ENCODE results near the gene OR4K5.
"Not testable (repeated sequence)": the region's sequence is repeated elsewhere in the genome, so short reads cannot be mapped to it uniquely, and the experiment has no call there.

The OR4K5 gene, protein sequence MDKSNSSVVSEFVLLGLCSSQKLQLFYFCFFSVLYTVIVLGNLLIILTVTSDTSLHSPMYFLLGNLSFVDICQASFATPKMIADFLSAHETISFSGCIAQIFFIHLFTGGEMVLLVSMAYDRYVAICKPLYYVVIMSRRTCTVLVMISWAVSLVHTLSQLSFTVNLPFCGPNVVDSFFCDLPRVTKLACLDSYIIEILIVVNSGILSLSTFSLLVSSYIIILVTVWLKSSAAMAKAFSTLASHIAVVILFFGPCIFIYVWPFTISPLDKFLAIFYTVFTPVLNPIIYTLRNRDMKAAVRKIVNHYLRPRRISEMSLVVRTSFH

DNA sequence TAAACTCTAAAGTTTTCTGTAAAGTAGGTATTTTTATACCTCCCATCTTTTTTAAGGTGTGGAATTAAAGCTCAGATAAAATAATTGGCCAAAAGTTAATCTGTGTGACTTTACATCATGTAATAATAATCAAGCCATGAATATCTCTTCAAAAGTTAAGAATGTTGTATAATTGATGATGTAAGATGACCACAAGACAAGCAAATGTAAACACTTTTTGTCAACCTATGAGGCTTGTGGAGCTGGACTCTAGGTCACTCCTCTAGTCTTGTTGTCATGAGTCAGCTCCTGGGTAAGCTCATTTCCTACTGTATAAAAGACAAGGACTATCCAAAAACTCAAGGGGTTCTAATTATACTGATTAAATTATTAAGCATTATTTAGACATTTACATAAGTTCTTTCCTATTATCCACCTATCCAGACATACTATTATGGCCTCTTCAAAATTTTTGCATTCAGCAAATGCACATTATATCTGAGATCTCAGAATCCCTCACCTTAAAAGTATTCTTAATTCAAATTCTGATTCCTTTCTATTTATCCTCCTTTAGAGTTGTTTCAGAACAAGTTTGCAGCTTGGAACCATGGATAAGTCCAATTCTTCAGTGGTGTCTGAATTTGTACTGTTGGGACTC is at the start of gene OR4K5:
Gene OR4K5, plus strand, starts transcription at position 587 of the 637 bp plus-strand sequence. Its CDS starts 0 bp downstream, at position 587.
- DNase-seq: no peak

- DNase-seq: no peak
Measured at GRCh38 chr14:19873178-19873577, 47.2 kb upstream of the OR4K5 start.

GRCh38 chr14:19874842-19875241 is 45.6 kb upstream of the OR4K5 start, which contains the start of gene OR4K2:
TSS of gene OR4K2 (plus strand) at chr14:19875142. CDS start at chr14:19876268, 1,126 bp downstream.
- DNase-seq: no peak

- no peak for DNase-seq
Measured at GRCh38 chr14:19878029-19878642, 42.3 kb upstream of the OR4K5 start.

GRCh38 chr14:19895282-19895681 is 25.1 kb upstream of the OR4K5 start:
- no peak for DNase-seq

GRCh38 chr14:19900999-19901398 is 19.4 kb upstream of the OR4K5 start:
- no peak for DNase-seq

- no peak for DNase-seq
Measured at GRCh38 chr14:19902409-19902808, 18.0 kb upstream of the OR4K5 start.

GRCh38 chr14:19906665-19907064 is 13.7 kb upstream of the OR4K5 start:
- DNase-seq: no peak

GRCh38 chr14:19911114-19911513 is 9.3 kb upstream of the OR4K5 start:
- no peak for DNase-seq

- no peak for DNase-seq
Measured at GRCh38 chr14:19917243-19917642, 3.2 kb upstream of the OR4K5 start.

DNA sequence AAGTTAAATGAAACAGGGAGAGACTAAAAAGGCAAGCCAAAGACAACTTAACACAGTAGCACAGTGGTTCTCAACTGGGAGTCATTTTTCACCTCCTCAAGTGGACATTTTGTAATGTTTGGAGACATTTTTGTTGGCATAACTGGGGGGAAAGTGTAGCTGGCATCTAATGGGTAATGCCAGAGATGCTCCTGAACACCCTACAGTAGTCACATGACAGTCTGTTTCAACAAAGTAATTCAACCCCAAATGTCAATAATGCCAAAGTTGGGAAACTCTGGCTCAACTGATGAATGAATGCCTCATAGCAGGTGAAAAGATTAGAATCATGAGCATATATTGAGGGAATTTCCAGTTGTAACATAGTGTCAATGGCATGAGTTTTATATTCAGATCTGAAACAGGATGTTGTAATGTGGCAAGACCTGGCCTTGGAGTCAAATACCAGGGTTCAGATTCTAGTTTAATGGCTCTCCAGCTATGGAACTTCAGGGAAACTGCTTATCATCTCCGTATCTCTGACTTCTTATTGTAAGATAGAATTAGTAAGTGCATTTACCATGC is 2.4 kb upstream of the OR4K5 start:
- DNase-seq: no peak

DNA sequence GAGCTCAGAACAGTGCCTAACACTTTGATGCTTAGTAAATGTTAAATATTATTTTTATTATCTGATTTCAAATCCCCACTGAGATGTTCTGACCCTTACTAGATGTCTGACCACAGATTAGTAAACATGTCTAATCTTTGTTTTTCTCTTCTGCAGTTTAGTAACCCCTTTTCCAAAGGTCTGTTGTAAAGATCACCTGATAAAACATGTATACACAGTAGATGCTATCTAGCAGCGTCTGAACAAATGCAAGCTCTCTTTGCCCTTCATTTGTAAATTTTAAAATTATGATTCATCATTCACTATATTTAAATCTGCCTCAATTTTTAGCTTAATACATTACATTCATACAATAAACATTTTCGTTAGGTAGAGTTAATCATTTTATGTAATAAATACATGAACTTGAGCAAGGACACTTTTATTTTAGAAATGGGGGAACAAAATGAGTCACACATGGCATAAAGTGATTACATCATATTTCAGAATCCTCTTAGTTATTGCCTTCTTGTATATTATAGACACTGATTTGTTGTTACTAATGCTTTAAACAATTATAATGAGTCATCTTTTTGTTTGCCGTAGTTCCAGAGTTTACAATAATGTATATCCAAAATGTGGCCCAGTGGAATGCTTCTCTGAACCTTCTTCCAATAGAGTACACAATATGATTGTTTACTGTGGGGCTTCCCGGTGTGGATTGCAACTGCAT is 1.7 kb upstream of the OR4K5 start:
- no peak for DNase-seq

DNA sequence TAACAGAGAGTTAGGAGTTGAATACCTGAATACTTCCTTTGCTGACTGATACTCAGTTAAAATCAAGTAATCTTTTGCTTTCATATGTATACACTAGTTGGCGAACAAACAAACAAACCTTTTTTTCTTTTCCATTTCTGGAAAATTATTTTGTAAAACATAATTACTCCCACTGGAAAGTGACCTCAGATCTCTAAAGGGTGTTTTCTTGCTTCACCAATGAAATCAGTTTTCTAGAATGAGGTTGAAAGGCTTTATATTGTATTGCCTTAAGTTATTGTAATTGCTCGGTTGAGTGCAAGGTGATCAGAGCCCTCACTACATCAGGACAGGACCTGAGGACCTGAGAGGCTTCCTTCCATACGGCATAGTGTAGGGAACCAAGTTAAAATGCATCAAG is 10.2 kb downstream of the OR4K5 start, which contains the start of gene OR4K1:
Gene OR4K1, plus strand, starts transcription at position 301 of the 400 bp plus-strand sequence. CDS start 4,750 bp downstream, outside the sequence.
- DNase-seq: no peak

GRCh38 chr14:19941668-19942067 is 21.3 kb downstream of the OR4K5 start:
- DNase-seq: no peak

DNA sequence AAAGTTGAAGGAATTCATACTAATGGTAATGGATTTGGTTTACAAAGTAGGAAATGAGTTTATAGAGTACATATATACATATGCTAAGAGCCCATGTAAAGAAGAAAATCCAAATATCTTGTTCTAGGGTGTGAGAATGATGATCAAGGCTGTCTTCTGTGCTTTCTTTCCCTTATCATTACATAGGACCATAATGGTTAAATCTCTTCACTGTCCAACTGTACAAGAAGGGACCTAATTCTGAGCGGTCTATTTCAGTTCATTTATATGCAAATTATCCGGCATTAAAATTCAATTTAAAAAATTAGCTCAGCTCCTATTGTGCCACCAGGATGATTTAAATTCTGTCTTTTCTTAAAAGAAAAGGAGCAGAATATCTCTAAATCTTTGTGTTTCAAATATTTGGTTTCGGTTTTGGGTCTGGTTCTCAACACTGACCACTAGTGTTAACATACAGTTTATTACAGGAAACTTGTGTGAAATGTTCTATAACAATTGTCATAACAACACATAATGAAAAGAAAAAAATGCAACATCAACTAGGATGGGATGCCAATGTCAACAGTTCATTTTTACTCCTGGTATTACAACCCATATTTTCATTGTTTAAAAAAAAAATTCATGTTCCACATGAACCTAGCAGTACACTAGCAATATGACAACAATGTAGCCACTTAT is 27.1 kb downstream of the OR4K5 start:
- no peak for DNase-seq

DNA sequence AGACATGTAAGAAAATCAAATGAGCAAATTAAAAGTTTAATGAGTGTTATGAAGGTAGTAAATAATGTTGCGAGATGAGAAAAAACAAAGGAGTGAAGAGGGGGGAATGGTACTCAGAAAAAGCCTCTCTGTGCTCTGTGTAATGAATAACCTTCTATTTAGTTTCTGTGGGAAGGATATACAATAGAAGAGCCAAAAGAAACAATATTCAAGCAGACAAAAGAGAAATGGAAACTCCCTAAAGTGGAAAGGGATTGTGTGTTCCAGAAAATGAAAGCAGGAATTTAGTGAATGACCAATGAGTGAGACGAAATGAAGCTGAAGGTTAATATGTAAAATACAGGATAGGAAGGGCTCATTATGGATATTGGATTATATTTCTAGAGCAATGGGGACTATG is 28.8 kb downstream of the OR4K5 start:
- DNase-seq: no peak

DNA sequence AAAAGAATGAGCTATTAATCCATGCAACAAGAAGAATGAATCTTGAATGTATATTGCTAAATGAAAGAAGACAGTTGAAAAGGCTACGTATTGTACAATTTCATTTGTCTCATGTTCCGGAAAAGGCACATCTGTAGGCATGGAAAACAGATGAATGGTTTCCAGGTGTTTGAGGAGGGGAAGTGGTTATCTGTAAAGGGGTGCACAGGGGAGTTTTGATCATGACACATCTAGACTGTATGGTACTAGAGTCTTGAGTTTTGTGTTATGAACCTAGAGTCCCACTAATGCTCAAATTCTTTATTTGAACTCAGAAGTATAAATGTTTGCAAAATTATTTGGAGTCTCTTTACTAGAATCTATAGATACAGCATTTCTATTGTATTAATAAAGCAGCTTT is 49.3 kb downstream of the OR4K5 start:
- not testable (repeated sequence) for DNase-seq

Data from eye (tissue), 1 donor.